HG03039 (cell line): ENCODE measurements around the gene ADAR.
A peak's percentile ranks its signal among the peaks of the same experiment; 100 is the strongest.

Source experiments
- ATAC-seq: cut with Tn5 transposase; IDR thresholded peaks from one replicate; pipeline ENCODE4 v1.9.1; 2021; ENCODE audit warnings: mild to moderate bottlenecking, moderate library complexity; ENCODE audit not compliant: unreplicated experiment

Gene ADAR

DNA sequence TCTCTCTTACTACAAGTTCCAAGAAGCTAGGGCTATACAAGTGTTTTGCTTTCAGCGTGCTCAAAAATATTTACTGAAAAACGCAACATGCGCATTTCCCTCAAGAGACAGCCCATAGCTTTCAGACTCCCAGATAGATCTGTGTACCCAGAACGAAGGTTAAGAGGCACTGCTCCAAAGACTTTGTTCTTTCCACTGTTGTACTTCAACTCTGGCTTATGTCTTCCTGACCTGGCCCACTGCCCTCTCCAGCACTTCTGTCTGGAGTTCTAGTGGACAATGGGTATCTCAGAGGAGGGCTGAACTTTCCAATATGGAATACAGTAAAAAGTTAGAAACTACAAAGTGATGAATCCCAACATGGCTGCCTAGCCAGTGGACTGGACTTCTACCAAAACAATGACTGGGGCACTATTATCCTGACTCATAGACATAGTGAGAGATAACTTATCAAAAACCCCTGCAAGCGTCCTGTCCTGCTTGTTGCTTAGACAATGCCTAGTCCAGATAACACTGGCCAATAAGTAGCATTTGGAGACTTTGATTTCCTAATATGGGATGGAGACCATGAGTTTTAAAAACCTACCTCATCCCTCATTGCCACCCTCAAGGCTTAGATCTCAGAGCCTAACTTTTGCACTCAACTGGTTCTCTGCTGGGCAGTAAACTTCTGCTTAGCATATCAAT is 8.8 kb upstream of the ADAR start:
- no peak for ATAC-seq

DNA sequence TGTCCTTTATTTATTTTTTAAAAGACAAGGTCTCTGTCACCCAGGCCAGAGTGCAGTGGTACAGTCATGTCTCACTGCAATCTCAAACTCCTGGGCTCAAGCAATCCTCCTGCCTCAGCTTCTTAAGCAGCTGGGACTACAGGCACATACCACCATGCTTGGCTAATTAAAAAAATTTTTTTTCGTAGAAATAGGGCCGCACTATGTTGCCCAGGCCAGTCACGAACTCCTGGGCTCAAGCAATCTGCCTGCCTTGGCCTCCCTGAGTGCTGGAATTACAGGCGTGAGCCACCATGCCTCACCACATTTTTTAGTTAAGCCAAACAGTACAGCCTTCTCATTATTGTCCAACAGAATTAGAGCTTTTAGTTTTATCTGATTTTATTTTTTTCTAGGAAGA is 7.4 kb upstream of the ADAR start:
- ATAC-seq: no peak

DNA sequence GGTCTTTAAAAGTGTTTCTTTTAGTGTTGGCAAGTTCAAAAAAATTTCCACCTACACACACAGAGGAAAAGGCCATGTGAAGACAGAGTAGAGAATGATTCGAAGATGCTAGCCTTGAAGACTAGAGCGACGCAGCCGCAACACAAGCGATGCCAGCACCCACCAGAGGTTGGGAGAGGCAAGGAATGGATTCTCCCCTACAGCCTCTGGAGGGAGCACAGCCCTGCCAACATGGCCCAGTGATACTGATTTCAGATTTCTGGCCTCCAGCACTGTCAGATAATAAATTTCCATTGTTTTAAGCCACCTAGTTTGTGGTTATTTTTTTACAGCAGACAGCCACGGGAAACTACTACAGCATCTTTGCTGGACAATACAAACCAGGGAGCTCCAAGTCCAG is 6.9 kb upstream of the ADAR start:
- no peak for ATAC-seq

DNA sequence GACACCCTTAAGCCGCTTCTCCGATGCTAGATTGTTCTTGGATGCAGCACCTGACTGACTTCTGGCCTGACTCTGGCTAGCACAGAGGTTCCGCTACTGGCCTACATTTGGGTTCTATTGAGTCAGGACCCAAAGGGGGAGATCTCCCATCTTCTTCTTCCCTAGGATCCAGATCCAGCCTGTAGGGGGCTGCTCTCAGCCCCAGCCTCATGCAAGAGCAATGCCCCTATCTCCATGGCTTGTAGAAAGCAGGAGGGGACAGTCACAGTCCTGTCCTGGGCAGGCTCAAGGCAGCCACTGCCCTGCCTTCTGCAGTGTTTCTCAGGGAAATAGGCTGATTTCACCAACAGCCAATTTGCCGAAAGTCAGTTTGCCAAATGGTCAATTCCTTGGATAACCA is 6.3 kb upstream of the ADAR start:
- ATAC-seq: no peak

DNA sequence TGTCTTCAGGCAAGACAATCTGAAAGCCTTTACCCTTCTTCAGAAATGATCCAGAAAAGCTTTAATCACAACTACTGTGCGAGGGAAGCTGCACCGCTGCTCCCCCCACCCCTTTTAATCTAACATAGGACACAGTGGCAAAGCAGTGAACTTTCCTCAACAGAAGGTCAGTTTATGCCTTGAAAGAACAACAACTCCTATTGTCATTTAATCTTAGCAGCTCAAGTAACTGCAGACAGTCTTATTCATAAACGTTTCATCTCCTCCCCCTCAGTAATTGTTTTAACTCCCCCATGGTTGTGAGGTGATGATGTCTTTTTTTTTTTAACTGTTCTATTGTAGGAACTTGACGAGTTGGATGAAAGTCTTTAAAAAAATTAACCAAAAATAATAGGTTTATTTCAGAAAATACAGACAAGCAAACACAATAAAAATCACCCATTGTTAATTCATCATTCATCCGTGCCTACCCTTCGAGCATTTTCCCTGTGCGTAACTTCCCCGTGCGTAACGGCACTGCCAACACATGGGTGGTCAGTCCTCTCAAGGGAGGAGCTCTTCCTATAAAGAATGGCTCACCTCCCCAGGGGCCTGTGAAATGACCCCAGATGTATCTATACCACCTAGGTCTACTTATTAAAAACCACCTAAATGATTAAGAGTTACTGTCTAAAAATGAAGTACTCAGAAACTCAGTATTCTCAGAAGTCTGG is 3.3 kb upstream of the ADAR start:
- ATAC-seq: no peak

DNA sequence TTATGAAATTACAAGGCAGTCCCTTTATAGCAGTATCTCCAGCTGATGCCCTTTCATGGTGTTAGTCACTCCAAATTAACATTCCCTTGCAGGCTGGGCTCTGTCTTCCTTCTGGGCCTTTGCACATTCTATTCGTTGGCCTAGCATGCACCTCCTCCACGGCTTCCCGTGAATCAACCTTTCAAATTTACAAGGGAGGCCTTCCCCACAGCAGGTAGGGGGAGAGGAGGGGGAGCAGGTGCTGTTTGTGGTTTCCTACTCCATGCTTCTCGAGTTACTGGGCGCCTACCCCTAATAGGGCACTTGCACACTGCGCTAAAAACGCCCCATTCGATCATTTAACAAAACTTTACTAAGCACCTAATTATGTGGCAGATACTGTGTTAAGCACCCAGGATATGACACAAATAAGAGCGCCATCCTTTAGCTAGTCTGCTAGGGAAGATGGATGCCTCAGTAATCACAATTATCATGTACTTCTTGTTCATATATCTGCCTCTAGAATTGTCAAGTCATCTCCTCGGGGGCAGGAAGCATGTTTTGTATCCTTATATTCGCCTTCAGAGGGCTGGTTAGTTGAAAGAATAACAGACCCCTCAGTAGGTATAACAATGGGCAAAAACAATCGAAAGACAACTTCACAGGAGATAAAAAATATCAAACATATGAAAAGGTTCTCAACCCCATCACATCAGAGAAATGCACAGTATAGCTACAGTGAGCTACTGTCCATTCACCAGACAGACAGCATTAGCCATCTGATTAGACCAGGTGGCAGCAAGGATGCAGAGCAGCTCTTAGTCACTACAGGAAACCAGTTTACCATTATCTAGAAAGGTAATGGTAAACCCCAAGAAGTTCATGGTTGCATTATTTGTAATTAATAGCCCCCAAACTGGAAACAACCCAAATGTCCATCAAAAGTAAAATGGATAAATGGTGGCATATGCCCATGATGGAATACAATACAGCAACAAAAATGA is 1.7 kb upstream of the ADAR start:
- no peak for ATAC-seq

DNA sequence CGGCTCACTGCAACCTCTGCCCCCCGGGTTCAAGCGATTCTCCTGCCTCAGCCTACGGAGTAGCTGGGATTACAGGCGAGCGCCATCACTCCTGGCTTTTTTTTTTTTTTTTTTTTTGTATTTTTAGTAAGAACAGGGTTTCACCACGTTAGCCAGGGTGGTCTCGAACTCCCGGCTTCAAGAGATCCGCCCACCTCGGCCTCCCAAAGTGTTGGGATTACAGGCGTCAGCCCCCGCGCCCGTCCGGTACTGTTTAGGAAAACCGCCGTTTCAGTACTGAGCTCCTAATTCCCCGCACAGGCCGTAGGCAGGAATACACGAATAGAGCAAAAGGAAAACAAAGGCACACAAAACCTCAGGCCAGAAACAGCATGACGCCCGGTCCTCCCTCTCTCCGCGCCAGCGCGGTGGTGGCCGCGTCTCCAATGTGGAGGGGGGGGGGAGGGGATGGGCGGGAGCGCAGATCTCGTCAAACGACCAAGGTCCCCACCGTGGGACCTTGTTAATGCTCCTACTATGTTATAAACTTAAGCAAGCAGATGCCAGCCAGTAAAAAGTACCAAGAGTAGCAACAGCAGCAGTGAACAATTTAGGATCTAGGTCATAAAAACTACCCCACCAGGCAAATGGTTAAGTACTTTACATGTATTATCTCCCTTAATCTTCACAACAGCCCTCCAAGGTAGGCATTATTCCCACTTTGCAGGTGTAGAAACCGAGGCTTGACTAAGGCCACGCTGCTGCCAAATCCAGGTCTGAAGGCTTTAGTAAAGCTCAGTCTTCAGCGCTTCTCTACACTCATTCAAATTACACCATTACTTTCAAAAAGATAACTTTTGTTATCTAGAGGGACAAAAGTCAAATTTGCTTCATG is 648 bp upstream of the ADAR start:
- no peak for ATAC-seq

DNA sequence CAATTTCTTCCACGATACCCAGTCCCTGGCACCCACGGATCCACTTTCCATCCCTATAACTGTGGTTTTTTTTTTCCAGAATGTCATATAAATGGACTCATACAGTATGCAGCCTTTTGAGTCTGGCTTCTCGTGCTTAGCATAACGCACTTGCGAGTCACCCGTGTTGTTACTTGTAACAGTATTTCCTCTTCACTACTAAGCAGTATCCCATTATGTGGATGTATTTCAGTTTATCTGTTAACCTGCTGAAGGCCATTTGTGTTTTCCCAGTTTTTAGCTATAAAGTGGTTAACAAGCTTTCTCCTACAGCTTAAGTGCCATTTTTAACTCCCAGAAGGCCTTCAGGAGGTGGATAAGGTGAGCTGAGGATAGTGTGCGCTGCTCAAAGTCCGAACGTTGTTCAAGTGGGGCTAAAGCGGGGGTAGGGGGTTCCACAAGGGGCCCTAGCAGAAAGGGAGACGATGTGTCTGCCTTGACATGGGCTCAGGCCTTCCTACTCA is 829 bp downstream of the ADAR start:
- peak; percentile 9 for ATAC-seq

DNA sequence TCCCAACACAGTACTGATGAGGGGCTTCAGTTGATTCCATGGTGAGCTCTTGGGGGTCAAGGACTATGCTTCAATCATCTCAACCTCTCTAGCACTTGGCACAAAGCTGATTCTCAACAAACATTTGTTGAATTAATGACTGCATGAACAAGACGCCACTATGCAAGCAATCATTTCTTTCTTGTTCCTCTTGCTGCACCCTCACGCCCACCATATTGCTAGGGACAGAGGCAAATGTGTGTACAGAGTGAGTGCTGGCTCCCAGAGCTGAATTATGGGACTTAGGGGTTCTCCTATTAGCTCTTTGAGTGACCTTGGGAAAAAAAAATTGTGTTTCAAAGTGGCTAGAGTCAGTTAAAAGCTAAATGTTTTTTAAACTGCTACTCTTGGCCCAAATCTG is 2.5 kb downstream of the ADAR start:
- ATAC-seq: no peak

DNA sequence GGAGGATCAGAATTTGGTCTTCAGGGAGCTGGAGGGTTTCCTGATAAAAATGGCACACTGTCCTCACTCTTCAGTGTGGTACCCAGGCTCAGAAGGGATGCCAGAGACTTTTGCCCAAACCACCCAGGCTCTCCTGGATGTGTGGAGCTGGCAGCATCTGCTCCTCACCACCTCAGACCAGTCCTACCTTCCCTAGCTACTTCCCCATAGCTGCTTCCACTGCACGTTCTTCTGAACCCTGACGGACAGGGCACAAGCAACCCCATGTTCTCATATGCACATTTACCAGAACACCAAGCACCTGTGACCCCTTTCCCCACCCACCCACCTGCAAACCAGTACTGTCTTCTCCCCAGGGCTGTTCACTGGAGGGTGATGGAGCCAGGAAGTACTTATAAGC is 4.7 kb downstream of the ADAR start:
- ATAC-seq: no peak

DNA sequence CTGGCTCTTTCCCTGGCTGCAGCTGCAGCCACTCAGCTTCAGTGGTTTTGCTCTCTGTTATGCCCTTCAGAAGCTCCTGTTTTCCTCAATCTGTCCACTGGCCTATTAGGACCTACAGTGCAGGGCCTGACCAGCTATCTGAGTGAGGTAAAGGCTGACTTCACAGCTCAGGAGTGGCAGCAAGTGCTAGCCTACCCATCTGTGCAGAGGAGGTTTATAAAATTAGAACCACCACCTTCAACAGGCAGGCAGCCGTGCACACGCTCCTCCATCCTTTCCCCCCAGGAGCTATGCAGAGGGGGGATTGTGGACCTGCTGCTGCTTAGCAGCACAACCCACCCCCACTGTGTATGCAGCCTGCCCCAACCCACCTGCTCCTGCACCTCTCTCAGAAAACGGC is 8.3 kb downstream of the ADAR start:
- ATAC-seq: no peak

DNA sequence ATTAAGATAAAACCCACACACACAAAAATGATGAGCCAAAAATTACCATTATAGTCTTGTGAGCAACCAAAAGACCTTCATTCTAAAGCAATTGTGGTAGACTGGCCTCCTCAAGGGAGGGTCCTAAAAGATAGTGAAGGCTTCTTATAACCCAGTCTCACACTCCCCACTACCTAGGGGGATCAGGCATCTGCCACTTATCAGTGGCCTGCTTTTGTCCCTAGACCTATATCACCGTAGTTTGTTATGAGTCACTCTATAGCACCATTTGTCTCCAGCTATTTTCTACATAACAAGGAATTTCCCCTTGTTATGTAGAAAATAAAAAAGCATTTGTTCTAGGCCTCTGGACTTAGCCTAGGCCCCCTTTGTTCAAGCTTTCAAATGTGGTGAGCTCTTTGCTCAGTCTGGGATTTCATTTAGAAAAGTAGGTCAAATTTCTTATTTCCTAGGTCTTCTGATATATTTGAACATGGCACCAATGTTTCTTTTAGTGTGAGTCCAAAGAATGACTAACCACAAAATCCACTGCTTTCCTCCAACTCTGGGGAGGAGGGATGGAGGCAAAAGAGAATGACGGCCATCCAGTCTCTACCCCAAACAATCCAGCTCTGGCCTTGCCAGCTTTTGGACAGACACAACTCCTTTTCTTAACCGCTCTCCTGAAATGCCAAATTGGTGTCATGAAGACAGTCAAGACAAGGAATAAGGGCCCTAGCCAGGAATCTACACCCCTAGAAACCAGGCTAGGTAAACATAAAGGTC is 8.9 kb downstream of the ADAR start:
- no peak for ATAC-seq

DNA sequence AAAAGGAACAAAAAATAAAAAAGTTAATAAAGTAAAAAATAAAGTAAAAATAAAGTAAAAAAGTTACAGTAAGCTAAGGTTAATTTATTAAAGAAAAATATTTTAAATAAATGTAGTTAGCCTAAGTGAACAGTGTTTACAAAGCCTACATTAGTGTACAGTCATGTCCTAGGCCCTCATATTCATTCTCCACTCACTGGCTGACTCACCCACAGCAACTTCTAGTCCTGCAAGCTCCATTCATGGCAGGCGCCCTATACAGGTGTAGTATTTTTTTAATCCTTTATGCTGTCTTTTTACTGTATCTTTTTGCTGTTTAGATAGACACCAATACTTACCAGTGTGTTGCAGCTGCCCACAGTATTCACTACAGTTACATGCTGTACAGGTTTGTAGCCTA is 12.4 kb downstream of the ADAR start:
- no peak for ATAC-seq

DNA sequence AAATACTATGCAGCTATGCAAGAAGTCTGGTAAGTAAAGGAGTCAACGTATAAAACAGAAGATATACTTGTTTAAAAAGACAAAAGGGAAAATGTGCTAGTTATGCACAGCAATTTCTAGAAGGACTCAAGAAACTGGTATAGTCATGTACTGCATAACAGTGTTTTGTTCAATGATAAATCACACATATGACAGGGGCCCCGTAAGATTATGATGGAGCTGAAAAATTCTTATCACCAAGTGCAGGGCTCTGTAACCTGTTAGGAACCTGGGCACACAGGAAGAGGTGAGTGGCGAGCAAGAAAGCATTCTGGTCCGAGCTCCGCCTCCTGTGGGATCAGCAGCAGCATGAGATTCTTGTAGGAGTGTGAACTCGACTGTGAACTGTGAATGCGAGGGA is 13.2 kb downstream of the ADAR start:
- no peak for ATAC-seq

DNA sequence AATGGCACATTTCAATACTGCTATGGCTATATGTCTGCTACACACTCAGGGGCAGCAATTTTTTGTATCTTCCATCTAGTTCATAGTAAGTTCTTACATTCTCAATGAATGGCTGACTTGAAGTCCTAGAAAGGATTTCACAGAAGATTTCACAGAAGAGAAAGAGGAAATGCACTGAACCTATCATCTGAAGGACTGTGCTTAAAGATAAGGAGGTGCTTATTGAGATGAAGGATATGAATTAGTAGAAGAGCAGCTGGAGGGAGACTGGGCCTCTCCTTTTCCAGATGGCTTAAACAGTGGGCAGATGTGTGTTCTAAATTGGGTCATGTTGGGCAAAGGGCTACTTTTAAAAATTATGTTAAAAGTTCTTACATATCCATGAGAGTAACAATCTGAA is 14.6 kb downstream of the ADAR start:
- ATAC-seq: no peak

DNA sequence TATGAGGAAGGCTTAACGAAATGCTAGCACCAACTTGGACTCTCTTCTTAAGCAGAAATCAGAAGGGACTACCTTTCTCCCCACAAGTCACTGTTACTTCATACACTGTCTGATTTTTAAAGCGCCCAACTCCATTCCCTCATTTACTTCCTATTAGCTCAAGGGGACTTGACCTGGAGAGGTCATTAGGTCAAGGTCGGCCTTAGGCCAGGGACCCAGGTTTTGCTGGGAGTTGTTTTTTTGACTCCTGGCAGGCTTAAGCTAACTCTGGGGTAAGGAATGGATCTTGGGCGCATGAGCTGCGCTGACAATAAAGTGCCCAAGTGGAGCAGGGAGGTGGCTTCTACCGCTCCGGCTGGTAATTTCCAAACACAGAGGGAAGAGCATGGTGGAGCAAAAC is 16.8 kb downstream of the ADAR start:
- no peak for ATAC-seq

DNA sequence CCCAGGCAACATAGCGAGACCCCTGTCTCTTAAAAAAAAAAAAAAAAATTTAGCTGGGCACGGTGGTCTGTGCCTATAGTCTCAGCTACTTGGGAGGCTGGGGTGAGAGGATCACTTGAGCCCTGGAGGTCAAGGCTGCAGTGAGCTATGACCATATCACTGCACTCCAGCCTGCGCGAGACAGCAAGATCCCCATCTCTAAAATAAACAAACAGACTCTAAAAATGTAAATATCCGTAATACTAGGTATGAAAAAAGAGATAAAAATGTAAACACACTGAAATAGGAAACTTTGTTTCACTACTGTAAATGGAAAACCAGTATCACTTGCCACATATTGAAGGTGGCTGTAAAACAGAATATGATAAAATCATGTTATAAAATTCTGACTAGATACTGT is 17.2 kb downstream of the ADAR start:
- ATAC-seq: no peak

DNA sequence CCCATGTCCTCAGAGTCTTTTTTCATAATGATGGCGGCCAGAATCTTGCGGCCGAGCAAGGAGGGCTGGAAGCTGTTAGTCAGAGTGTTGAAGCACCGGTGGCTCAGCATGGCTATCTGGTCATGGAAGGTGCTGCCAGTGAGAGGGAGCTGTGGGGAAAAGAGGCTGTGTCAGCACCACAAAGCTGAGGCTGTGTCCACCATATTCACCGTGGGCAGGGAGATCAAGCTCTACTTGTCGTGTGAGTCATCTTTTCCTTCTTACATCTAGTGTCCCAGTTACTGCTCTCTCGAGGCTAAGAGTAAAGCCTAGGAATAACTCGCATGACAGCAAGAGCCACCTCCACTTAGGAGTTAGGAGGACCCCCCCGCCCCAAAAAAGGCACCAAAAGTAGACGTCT is 18.2 kb downstream of the ADAR start:
- no peak for ATAC-seq

DNA sequence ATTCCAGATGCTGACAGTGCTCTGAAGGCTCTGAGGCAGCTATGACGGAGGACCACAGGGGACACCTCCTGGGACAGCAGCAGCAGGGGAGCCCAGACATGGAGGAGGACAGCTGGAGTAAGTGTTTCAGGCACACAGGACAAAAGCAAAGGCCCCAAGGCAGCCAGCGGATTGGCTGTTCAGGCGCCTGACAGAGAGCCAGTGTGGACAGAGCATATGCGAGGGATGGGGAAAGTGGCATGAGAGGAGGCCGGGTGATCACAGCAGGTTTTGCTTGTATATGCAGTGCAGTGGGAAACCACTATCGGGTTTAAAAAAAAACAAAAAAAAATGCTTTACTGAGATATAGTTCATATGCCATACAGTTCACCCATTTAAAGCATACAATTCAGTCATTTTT is 21.3 kb downstream of the ADAR start:
- ATAC-seq: no peak

DNA sequence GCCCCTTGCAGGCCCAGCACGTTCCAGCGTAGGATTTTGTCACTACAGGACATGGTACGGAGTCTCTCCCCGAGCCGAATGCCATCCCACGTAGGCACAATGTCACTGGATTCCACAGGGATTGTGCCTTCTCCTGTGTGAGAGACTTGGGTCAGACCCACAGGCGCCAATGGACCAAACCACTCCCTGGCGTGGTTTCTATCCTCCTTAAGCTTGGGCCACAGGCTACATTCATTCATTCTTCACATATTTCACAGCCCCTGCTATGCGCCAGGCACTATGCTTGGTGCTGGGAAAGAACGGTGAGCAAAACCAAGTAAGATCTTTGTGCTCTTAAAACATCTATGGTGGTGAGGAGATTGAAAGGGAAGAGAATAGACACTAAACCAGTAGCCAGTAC is 21.8 kb downstream of the ADAR start:
- ATAC-seq: no peak
